GM10266 (cell line): ENCODE measurements around the gene POFUT2.

Experiments used
- DNase-seq: peaks from one replicate; pipeline ENCODE4 v3.0.0; 2012; ENCODE audit errors: extremely low spot score
- TF ChIP-seq, protein P1 (sequence below): IDR thresholded peaks from 2 replicates; pipeline ENCODE4 v1.5.1; 2012; ENCODE audit warnings: mild to moderate bottlenecking, low read depth; ENCODE audit not compliant: control insufficient read depth, insufficient read depth; ENCODE audit errors: missing control alignments

The POFUT2 gene

DNA sequence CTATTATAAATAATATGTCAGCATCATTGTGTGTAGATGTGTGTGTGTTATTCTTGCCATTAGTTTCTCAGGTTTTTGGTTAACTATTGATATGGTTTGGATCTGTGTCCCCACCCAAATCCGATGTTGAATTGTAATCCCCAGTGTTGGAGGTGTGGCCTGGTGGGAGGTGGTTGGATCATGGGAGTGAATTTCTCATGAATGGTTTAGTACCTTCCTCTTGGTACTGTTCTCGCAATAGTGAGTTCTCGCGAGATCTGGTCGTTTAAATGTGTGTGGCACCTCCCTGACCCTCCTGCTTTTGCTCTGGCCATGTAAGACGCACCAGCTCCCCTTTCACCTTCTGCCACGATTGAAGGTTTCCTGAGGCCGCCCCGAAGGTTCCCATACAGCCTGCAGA is 9.6 kb upstream of the POFUT2 start:
- no peak for DNase-seq
- TF ChIP-seq, protein P1, sequence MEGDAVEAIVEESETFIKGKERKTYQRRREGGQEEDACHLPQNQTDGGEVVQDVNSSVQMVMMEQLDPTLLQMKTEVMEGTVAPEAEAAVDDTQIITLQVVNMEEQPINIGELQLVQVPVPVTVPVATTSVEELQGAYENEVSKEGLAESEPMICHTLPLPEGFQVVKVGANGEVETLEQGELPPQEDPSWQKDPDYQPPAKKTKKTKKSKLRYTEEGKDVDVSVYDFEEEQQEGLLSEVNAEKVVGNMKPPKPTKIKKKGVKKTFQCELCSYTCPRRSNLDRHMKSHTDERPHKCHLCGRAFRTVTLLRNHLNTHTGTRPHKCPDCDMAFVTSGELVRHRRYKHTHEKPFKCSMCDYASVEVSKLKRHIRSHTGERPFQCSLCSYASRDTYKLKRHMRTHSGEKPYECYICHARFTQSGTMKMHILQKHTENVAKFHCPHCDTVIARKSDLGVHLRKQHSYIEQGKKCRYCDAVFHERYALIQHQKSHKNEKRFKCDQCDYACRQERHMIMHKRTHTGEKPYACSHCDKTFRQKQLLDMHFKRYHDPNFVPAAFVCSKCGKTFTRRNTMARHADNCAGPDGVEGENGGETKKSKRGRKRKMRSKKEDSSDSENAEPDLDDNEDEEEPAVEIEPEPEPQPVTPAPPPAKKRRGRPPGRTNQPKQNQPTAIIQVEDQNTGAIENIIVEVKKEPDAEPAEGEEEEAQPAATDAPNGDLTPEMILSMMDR = no peak

DNA sequence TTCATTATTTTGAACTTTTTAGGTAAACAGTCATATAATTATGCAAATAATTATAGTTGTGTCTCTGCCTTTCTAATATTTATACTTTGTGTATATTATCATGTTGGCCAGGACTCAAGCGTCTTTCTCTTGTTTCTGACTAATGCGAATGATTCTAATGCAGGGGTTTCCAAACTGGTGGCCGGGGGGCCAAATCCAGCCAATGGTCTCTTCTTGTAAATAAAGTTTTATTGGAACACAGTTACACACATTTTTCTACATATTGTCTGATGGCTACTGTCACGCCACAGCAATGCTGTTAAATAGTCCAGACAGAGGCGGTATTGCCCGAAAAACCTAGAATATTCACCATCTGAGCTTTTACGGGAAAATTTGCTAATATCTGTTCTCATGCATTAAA is 8.9 kb upstream of the POFUT2 start:
- DNase-seq = no peak

DNA sequence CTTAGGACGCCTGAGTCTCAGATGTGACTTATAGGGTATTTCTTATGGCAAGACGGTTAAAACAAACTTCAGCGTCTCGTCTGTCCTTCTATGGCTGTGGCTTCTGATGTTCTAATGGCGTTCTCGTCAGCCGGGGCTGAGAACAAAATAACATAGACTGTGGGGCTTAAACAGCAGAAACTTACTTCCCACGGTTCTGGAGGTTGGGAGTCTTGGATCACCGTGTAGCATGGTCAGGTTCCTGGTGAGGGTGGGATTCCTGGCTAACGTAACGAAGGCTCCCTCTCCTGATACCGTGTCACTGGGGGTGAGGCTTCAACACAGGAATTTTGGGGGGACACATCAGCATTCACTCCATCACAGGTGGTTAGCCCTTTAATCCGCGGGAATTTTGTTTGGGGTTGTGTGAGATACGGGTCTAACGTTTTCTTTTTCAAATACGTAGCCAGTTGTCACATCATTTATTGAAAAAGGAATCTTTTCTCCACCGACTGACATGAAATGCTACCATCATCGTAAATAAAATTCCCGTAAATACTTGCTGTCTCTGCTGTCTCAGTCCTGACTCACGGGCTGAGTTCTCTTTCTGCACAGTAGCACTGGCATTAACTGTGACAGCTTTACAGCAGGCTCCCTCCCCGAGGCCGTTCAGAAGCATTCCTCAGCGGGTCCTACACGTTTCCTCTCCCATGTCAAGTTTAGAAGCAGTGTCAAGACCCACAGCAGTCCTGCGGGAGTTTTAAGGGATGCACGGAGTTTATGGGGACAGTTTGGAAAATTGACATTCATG is 8.1 kb upstream of the POFUT2 start:
- TF ChIP-seq, protein P1 = no peak
- no peak for DNase-seq

More for the DNA sequence above, 8.9 kb upstream of the POFUT2 start:
- TF ChIP-seq, protein P1 = no peak

DNA sequence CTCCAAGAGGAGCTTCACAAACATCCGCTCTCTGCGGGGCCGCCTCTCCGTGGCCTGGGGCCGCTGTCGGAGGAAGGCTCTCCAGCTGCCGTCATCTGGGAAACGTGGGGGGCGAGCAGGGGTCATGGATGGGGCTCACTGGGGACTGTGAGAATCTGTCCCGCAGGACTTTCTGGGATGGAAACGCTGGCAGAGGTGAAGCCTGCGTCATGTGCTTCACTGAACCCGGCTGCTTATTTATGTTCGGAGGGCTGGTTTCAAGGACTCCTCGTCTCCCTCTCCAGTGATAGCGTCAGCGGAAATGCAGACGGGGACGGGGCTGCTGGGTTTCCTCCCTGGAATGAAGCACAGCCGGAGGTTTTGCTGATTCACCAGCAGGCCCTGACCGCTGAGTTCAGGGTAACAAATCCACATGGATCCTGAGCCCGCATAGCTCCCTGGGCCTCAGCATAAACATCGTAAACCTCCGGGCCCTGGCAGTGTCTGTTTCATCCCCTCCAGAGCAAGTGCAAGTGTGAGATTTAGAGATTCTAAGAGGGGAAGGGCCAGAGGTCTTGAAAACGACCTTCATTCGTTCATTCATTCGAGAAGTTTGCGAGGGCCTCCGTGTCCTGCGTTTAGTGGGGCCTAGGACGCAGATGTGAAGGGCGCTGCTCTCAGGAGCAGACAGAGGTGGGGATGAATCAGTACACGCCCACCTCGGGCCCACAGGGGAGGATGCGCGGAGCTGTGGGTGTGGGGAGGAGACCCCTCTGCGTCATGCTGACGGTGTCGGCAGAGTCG is 7.0 kb upstream of the POFUT2 start:
- TF ChIP-seq, protein P1 = no peak
- DNase-seq = no peak

DNA sequence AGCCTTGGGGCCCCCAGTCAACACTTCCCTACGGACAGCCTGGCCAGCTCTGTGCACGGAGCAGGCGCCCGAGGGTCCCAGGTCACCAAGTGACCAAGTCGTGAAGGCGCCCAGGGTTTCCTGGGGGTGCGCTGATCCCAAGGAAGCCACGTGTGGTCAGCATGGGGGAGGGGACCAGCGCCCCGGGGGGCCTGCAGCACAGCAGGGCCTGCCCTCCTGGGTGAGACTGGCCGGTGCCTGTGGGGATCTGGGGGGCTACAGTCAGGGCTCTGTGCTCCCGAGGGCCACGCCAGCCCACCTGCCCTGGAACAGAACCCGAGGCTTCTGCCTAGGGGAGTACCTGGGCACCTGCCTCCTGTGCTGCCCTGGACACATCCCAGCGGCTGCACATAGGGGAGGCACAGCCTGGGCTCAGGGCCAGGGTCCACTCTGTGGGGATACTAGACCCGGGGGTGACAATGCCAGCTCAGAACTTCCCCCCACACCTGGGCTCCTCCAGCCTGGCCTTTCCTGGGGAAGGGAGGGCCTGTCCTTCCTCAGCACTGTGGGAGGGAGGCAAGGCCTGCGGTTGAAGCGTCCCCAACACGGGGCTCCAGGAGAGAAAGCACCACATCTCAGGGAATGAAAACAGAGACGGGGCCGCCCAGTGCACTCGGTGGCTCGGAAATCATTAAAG is 6.2 kb upstream of the POFUT2 start:
- no peak for DNase-seq
- TF ChIP-seq, protein P1 = no peak

DNA sequence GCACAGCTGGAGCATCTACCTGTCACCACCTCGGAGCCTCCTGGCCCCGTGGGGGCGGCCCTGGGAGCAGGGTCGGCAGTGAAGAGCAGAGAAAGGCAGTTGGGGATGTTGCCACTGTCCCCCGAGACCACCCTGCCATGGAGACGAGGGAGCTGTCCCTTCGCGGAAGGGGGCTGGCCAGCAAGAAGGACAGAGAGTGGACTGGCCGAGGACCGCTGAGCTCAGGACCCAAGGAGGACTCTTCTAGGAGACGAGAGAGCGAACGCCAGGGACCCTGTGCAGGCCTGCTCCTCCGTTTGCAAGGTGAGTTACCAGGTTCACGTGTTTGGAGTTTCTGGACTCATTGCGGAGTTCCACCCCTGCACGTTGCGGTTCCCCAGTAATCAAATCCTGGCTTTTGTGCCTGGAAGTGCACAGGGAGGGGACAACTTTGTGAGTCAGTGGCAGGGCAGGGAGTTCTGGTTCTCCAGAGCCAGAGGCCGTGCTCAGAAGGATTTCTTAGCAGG is 5.6 kb upstream of the POFUT2 start:
- no peak for DNase-seq
- TF ChIP-seq, protein P1 = no peak
